ENCODE data around the gene TPRX2.
"Not testable (repeated sequence)": the region's sequence is repeated elsewhere in the genome, so short reads cannot be mapped to it uniquely, and the experiment has no call there.

- TF ChIP-seq CTCF (IDR thresholded peaks at IDR 0.05 in 4 of 5, conservative IDR thresholded peaks at IDR 0.05 in 1 of 5); POLR2A (IDR thresholded peaks at IDR 0.05): not testable (repeated sequence)
These were observed 803 bp downstream of the TPRX2 start for GRCh38 chr19:47859838-47860237.

Data from gastrocnemius medialis (tissue), 4 donors.